ENCODE data around the gene NLRP9.

NLRP9 gene

GRCh38 chr19:55673465-55673864 is 64.7 kb downstream of the NLRP9 start:
- no peak for FAIRE-seq

GRCh38 chr19:55672418-55672817 is 65.8 kb downstream of the NLRP9 start:
- FAIRE-seq = no peak

- FAIRE-seq = no peak
Measured at GRCh38 chr19:55671054-55671378, 67.2 kb downstream of the NLRP9 start.

GRCh38 chr19:55670280-55671053 is 67.7 kb downstream of the NLRP9 start:
- FAIRE-seq = no peak

- no peak for FAIRE-seq
Measured at GRCh38 chr19:55669418-55670279, 68.6 kb downstream of the NLRP9 start.

- no peak for FAIRE-seq
Measured at GRCh38 chr19:55668603-55669348, 69.4 kb downstream of the NLRP9 start.

GRCh38 chr19:55667958-55668357 is 70.2 kb downstream of the NLRP9 start:
- FAIRE-seq = no peak

- no peak for FAIRE-seq
Measured at GRCh38 chr19:55667511-55667910, 70.7 kb downstream of the NLRP9 start.

GRCh38 chr19:55667006-55667381 is 71.2 kb downstream of the NLRP9 start:
- FAIRE-seq = no peak

GRCh38 chr19:55666343-55667005 is 71.7 kb downstream of the NLRP9 start:
- FAIRE-seq = no peak

GRCh38 chr19:55663846-55664536 is 74.2 kb downstream of the NLRP9 start:
- FAIRE-seq = no peak

- no peak for FAIRE-seq
Measured at GRCh38 chr19:55661826-55662225, 76.4 kb downstream of the NLRP9 start.

GRCh38 chr19:55660991-55661390 is 77.2 kb downstream of the NLRP9 start:
- FAIRE-seq = no peak

GRCh38 chr19:55660404-55660803 is 77.8 kb downstream of the NLRP9 start:
- FAIRE-seq = no peak

- FAIRE-seq = no peak
Measured at GRCh38 chr19:55659822-55660221, 78.4 kb downstream of the NLRP9 start.

GRCh38 chr19:55658846-55659459 is 79.2 kb downstream of the NLRP9 start:
- no peak for FAIRE-seq

All from endometrium (tissue), 2 donors.